Measurements from ENCODE around the gene TLR6. TPM values are rescaled to one million over a fixed set of nuclear protein-coding genes. Genes with fewer than 3 reads are reported as not detected.

TLR6 gene
- total RNA-seq, 4 donors from 2014 or later, result 4.6 to 9.6 (median 7.1) TPM

Small RNA genes within 50 kb of the gene (small RNA-seq; reads per million reads assigned to genes)
- gene MIR574, result 103 reads per million, percentile 96 among the genes with 10 or more reads in this experiment

Other genes starting within 250 kb of the TLR6 start
- gene KLF3, start 192.6 kb downstream of the TLR6 start, total RNA-seq, result 10 to 100 TPM; 40.4 to 64.9 (median 53.8) TPM
- 1 to 10 TPM in 1 of 4 donors, under 1 TPM in 3; 0.12 to 2.5 (median 0.33) TPM for gene TLR10, start 73.8 kb downstream of the TLR6 start, total RNA-seq
- gene TLR1, start 52.0 kb downstream of the TLR6 start, total RNA-seq, result 10 to 100 TPM; 17.0 to 35.8 (median 27.1) TPM
- gene FAM114A1, start 11.0 kb upstream of the TLR6 start, total RNA-seq, result 100 to 1,000 TPM in 2 of 4 donors, 10 to 100 TPM in 2; 59.8 to 132 (median 103) TPM
- gene TMEM156, start 175.6 kb upstream of the TLR6 start, total RNA-seq, result under 1 TPM in 1 of 4 donors, not detected in 3; 0.82 TPM
- gene KLHL5, start 205.4 kb upstream of the TLR6 start, total RNA-seq, result 10 to 100 TPM; 26.1 to 67.1 (median 53.5) TPM